Aorta (tissue), 5 donors: ENCODE data around the gene THSD7B. TPM values are rescaled to one million over a fixed set of nuclear protein-coding genes. Genes with fewer than 3 reads are reported as not detected.
A peak's percentile ranks its signal among the peaks of the same experiment; 100 is the strongest.
"Not testable (repeated sequence)": the region's sequence is repeated elsewhere in the genome, so short reads cannot be mapped to it uniquely, and the experiment has no call there.

Experiments used
- ATAC-seq: fragments of 200-7000 bp; cut with Tn5 transposase; one replicate; pipeline ENCODE4 v1.9.1; 2022; ENCODE audit warnings: moderate library complexity; ENCODE audit not compliant: low FRiP score
- DNase-seq, 2 donors: peaks; one replicate each; pipeline ENCODE4 v3.0.0-alpha.2; 2020
- H3K27ac ChIP-seq, 2 donors: one replicate each; pipeline ENCODE4 v1.5.1; 2013; ENCODE audit warnings: low read length in 2 of 2, mild to moderate bottlenecking in 2 of 2, moderate library complexity in 2 of 2, control low read depth in 1 of 2, inconsistent platforms in 1 of 2, low read depth in 1 of 2
- H3K27me3 ChIP-seq, 2 donors: one replicate each; pipeline ENCODE4 v1.6.1; 2013; ENCODE audit warnings: control low read depth in 1 of 2, low read length in 1 of 2, mild to moderate bottlenecking in 1 of 2, moderate library complexity in 1 of 2; ENCODE audit not compliant: insufficient read depth in 2 of 2, control insufficient read depth in 1 of 2
- H3K36me3 ChIP-seq, 2 donors: one replicate each; pipeline ENCODE4 v1.6.1; 2013; ENCODE audit warnings: control low read depth in 1 of 2, low read length in 1 of 2, mild to moderate bottlenecking in 1 of 2; ENCODE audit not compliant: insufficient read depth in 2 of 2, control insufficient read depth in 1 of 2
- H3K4me1 ChIP-seq, 2 donors: one replicate each; pipeline ENCODE4 v1.6.1; 2013; ENCODE audit warnings: low read length in 2 of 2, control low read depth in 1 of 2, mild to moderate bottlenecking in 1 of 2, moderate library complexity in 1 of 2; ENCODE audit not compliant: insufficient read depth in 2 of 2, control insufficient read depth in 1 of 2
- H3K4me3 ChIP-seq, 2 donors: one replicate each; pipeline ENCODE4 v1.5.1; 2013; ENCODE audit warnings: low read length in 2 of 2, control low read depth in 1 of 2, mild to moderate bottlenecking in 1 of 2
- H3K9me3 ChIP-seq: one replicate; pipeline ENCODE4 v1.6.1; 2013; ENCODE audit warnings: mild to moderate bottlenecking, low read length; ENCODE audit not compliant: control insufficient read depth
- WGBS, 2 donors: extraction: QIAGEN DNeasy Blood & Tissue Kit; methylation state at CpG; one replicate each; pipeline ENCODE4 v1.1.7; 2013; 5-methylcytosine and 5-hydroxymethylcytosine counted together
- intact Hi-C, 2 donors: fragments of 100-400 bp; cut with DNase I; formaldehyde crosslinking; loops; one replicate each; pipeline versions ENCODE4 v1.14.2 to v1.15.0; 2022
- polyA plus RNA-seq, 2 donors: library from polyadenylated mRNA; stranded (reverse); fragments of 200-250 nt; gene quantifications; one replicate each; pipeline ENCODE4 v1.2.3, GENCODE V29; 2013
- total RNA-seq, 2 donors: library from RNA; stranded (reverse); fragmentation: NEBNext Ultra II Directional; extraction: Animal tissue kit (Norgen Biotek cat#: 25700); gene quantifications; one replicate each; pipeline ENCODE4 v1.2.1, GENCODE V29; 2021
- donor health status: healthy with polysubstance abuse.
- donor health status: Bipolar disorder and iron deficiency.
- donor health status: DM: no; HTN: no; CAD: no.
- donor health status: DM: no; HTN: no; CAD: no.
- donor health status: DM: yes; HTN: yes; CAD: no.

The THSD7B gene
- total and polyA plus RNA-seq, 4 donors = 0.25 to 5.1 (median 1.8) TPM

GRCh38 chr2:136758504-136758903, 6.8 kb upstream of the THSD7B start:
- H3K4me1 ChIP-seq, H3K9me3 ChIP-seq, intact Hi-C loops, H3K36me3 ChIP-seq, ATAC-seq, H3K4me3 ChIP-seq, DNase-seq, H3K27me3 ChIP-seq, H3K27ac ChIP-seq: not testable (repeated sequence)
- 98% methylated on average over 22 of the region's 22 CpGs for WGBS, 2 donors

DNA sequence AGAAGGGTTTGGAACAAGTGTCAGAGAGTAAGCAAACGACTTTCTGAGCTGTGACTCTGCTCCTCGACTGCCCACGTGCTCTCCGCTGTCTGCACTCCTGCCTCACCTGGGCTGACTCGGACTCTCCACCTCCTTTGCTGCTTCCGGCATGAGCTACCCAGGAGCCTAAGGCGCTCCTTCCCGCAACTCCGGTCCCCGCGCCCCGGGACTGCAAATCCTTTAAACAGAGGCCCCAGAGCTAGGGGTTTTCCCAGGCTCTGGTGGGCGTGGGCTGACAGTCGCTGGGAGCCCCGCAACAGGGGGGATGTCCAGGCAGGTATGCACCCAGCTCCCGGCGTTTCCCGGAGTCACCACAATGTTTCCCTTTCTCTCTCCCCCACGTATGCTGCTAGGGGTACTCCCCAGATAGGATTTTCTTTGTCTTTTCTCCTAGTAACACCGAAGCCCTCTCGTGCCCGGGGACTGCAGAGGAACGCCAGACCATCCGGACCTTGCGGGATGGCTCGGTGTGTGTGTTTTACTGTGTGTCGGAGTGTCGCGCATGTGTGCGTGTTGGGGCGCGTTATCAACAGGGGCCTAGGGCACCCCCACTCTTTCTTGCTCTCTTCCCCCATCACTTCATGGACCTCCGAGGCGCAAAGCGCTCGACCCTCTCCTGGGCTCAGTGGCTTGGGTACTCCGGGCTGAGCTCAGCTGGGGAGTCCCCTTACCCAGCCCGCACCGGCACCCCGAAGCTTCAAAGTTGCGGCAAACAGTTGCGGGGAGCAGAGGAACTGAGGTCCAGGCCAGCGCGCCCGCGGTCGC, 691 bp upstream of the THSD7B start:
- peak; percentile 56 for ATAC-seq
- intact Hi-C loops = loop anchor here in 1 of 2 donors (10.0 kb wide), 1 partner anchor 110 kb away; no protein-coding TSS in a partner anchor
- DNase-seq = peak; percentile 40 to 73
- no peak overlapping the region for H3K27ac ChIP-seq
- no peaks in the 10 kb centered on the region for H3K9me3 ChIP-seq
- peak overlapping the region; percentile 57 to 81 for H3K4me3 ChIP-seq
- H3K36me3 ChIP-seq = no peaks in the 10 kb centered on the region
- no peaks in the 10 kb centered on the region for H3K27me3 ChIP-seq
- no peaks in the 10 kb centered on the region for H3K4me1 ChIP-seq
- 2% methylated on average over 47 of the region's 47 CpGs for WGBS, 2 donors

DNA sequence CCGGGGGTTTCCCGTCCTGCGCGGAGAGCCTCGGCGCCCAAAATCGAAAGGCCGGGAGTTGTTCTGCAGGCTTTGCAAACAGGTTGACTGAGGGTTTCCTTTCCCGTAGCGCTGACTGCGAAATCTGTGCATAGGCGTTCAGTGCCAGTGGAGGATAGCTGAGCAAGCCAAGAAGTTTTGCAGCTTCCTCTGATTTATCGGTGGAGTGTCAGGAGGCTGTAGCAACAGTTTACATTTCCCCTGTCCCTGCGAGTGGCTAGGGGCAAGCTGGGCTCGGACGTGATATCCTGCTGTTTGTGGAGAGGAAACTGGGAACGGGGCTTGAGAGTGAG, 694 bp downstream of the THSD7B start:
- 1% methylated on average over 17 of the region's 17 CpGs for WGBS, 2 donors

GRCh38 chr2:136767030-136767429, 1.7 kb downstream of the THSD7B start:
- H3K27me3 ChIP-seq = no peaks in the 10 kb centered on the region
- DNase-seq (no peak), ATAC-seq (no peak)
- no peaks in the 10 kb centered on the region for H3K9me3 ChIP-seq
- no peaks in the 10 kb centered on the region for H3K36me3 ChIP-seq
- WGBS, 2 donors = 7 to 25% methylated on average over 2 of the region's 2 CpGs
- no peak overlapping the region for H3K27ac ChIP-seq
- intact Hi-C loops = loop anchor here in 1 of 2 donors (10.0 kb wide), 1 partner anchor 112 kb away; no protein-coding TSS in a partner anchor
- H3K4me3 ChIP-seq = peak overlapping the region in 1 of 2 donors; percentile 57
- no peaks in the 10 kb centered on the region for H3K4me1 ChIP-seq

More for the DNA sequence above, 694 bp downstream of the THSD7B start:
- H3K9me3 ChIP-seq = no peaks in the 10 kb centered on the region
- ATAC-seq (no peak), DNase-seq (no peak)
- no peak overlapping the region for H3K27ac ChIP-seq
- no peaks in the 10 kb centered on the region for H3K36me3 ChIP-seq
- intact Hi-C loops = loop anchor here in 1 of 2 donors (10.0 kb wide), 1 partner anchor 111 kb away; no protein-coding TSS in a partner anchor
- no peaks in the 10 kb centered on the region for H3K4me1 ChIP-seq
- no peaks in the 10 kb centered on the region for H3K27me3 ChIP-seq
- H3K4me3 ChIP-seq = peak overlapping the region; percentile 57 to 81

GRCh38 chr2:136769871-136770270, 4.5 kb downstream of the THSD7B start:
- Histone ChIP-seq H3K4me1 (no peaks in the 10 kb centered on the region), H3K36me3 (no peaks in the 10 kb centered on the region), H3K27ac (no peak overlapping the region), H3K9me3 (no peaks in the 10 kb centered on the region), H3K27me3 (no peaks in the 10 kb centered on the region), H3K4me3 (no peak overlapping the region)
- DNase-seq = no peak
- no peak for ATAC-seq
- WGBS, 2 donors = 23 to 45% methylated on average over 6 of the region's 6 CpGs
- intact Hi-C loops = loop anchor here in 1 of 2 donors (10.0 kb wide), 1 partner anchor 115 kb away; no protein-coding TSS in a partner anchor

- Histone ChIP-seq H3K27ac (no peak overlapping the region), H3K9me3 (no peaks in the 10 kb centered on the region), H3K36me3 (no peaks in the 10 kb centered on the region), H3K4me3 (no peak overlapping the region), H3K4me1 (no peaks in the 10 kb centered on the region), H3K27me3 (no peaks in the 10 kb centered on the region)
- DNase-seq = no peak
- ATAC-seq = no peak
- WGBS, 2 donors = 82 to 87% methylated on average over 1 of the region's 1 CpG
- intact Hi-C loops = no loop called here
Measured at GRCh38 chr2:136770384-136770783, 5.0 kb downstream of the THSD7B start.

- no peaks in the 10 kb centered on the region for H3K4me1 ChIP-seq
- H3K27me3 ChIP-seq = no peaks in the 10 kb centered on the region
- H3K9me3 ChIP-seq = no peaks in the 10 kb centered on the region
- no peak for ATAC-seq
- no peaks in the 10 kb centered on the region for H3K36me3 ChIP-seq
- no peak overlapping the region for H3K27ac ChIP-seq
- intact Hi-C loops = no loop called here
- no peak overlapping the region for H3K4me3 ChIP-seq
- DNase-seq = no peak
- WGBS, 2 donors = 19 to 26% methylated on average over 2 of the region's 2 CpGs
Measured at GRCh38 chr2:136777391-136777790, 12.0 kb downstream of the THSD7B start.

GRCh38 chr2:136783856-136784255, 18.5 kb downstream of the THSD7B start:
- 71 to 84% methylated on average over 4 of the region's 4 CpGs for WGBS, 2 donors

GRCh38 chr2:136785215-136785614, 19.9 kb downstream of the THSD7B start:
- H3K27ac ChIP-seq = no peak overlapping the region
- H3K9me3 ChIP-seq = no peaks in the 10 kb centered on the region
- DNase-seq (no peak), ATAC-seq (no peak)
- H3K4me3 ChIP-seq = no peak overlapping the region
- H3K36me3 ChIP-seq = no peaks in the 10 kb centered on the region
- 93 to 94% methylated on average over 3 of the region's 3 CpGs for WGBS, 2 donors
- intact Hi-C loops = no loop called here
- H3K4me1 ChIP-seq = no peaks in the 10 kb centered on the region
- no peaks in the 10 kb centered on the region for H3K27me3 ChIP-seq

More at GRCh38 chr2:136783856-136784255, 18.5 kb downstream of the THSD7B start:
- no peaks in the 10 kb centered on the region for H3K36me3 ChIP-seq
- ATAC-seq (no peak), DNase-seq (no peak)
- intact Hi-C loops = no loop called here
- no peaks in the 10 kb centered on the region for H3K9me3 ChIP-seq
- H3K27me3 ChIP-seq = no peaks in the 10 kb centered on the region
- no peak overlapping the region for H3K4me3 ChIP-seq
- H3K27ac ChIP-seq = no peak overlapping the region
- H3K4me1 ChIP-seq = no peaks in the 10 kb centered on the region
